Caki2 (cell line): ENCODE results near the gene MYO16. TPM values are rescaled to one million over a fixed set of nuclear protein-coding genes. Genes with fewer than 3 reads are reported as not detected.

Experiments
- DNase-seq: peaks from one replicate; pipeline ENCODE4 v3.0.0-alpha.2; 2015; ENCODE audit warnings: low read depth
- in situ Hi-C: cut with HindIII; loops from 2 replicates; pipeline ENCODE4 v1.10.0; 2016; ENCODE audit warnings: low sequenced_read_pairs, low pct_unique_long_range_greater_than_20kb, mixed read lengths
- total RNA-seq: library from RNA; depleted of rRNA; stranded (reverse); fragments of >200 nt; shearing (Covaris generic); gene quantifications from 2 replicates; pipeline ENCODE4 v1.2.3, GENCODE V29; 2014; ENCODE audit warnings: low replicate concordance

MYO16 gene
- total RNA-seq, 1 experiment from 2014 or later = 0.14 TPM

DNA sequence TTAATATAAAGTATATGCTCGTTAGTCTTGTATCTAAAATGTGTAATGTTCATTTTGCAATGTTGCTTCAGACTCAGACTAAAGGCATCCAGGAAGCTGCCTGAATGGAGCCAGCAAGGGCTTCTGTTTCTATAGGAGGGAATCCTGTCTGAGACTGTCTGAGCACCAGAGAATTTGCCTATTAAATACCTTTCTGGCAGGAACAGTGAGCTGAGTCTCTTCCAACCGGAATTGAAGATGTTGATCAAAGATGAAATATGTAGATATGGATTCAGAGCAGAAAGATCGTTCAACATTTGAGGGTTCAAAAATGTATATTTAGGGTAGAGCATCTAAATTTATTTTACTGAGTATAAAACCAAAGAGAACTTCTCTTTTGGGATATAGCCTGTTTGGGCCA is 20.9 kb downstream of the MYO16 start:
- DNase-seq = no peak
- in situ Hi-C loops = no loop called here

DNA sequence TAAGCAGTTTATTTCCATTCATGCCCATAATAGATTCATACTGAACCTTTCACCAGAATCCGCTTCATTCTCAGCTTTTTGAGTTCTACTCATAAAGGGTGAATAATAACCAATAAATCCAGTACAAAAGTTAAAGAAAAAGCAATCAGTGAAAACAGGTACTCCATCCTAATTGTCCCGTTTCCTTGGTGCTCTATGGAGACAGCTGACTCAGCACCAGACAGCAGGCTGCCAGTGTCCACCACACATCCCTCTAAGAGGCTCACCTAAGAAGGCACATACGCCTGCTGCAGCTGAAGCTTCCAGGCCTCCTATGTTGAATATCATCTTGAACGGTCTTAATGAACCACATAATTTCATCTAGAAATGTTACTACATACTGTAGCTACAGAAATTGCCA is 27.3 kb downstream of the MYO16 start:
- DNase-seq = no peak
- in situ Hi-C loops = no loop called here

DNA sequence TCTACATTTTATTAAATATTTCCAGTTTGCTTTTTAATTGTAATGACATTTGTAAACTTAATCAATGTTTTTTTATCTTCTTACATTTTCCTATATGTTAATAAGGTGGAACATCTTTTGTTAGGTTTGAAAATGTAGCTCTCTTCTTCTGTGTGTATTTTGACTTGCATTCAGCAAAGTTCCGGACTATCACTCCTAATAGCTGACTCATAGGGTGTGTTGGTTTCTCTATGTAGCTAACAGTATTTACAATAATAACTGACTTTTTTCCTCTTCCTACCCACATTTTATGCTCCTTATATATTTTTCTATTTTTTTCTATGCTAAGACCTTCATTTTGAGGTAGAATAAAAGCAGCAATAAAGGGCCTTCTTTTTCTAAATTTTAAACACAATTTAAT is 28.1 kb downstream of the MYO16 start:
- in situ Hi-C loops = no loop called here
- no peak for DNase-seq

DNA sequence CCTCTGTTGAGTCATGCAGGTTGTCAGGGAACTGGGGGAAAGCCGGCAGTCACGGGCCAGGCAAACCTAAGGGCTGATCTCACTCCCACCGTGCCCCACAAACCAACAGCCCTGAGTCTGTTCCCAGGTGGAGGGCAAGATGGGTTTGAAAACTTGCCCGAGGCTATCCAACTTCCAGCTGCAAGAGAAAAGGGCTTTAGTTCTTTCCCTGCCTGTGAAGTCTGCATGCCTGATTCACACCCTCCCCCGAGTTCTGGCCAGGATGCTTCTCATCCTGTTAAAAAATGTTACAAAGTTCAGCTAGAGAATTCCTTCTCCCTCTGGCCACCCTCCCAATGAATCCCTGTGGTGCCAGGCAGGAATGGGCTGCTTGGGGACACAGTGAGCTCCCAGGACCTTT is 33.1 kb downstream of the MYO16 start:
- in situ Hi-C loops = no loop called here
- DNase-seq = no peak

DNA sequence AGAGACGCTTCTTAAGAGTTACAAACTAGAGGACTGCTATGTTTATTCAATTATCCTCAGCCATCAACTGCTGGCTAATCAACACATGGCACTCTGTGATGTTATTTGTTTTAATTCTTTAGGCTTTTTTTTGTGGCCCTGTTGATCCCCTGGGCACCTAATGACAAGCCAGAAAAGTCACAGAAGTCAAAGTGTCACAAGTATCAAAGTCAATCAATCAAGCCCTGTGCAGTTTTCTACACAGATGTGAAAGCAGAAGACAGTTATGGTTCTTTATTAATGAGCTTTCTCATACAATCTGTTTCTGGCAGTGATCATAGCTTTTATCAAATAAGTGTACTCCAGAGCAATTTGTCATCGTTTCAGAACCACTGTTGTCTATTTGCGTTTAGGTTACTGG is 34.3 kb downstream of the MYO16 start:
- in situ Hi-C loops = no loop called here
- no peak for DNase-seq

DNA sequence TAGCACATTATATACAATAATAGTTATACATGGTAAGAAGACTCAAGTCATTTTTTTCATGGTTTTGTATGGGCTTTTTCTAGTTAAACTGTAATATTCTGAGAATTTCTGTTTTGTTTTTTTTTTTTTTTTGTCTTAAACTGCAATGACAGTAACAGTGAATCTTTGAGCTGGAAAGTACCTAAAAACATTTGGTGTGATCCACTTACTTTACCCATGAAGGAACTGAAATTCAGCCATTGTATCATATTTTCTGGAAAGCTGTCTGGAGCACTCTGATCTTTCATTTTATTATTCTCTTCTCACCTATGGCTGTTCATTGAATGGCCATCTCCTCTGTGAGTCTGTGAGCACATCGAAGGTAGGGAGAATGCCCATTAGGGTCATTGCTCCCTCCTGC is 37.8 kb downstream of the MYO16 start:
- in situ Hi-C loops = no loop called here
- DNase-seq = no peak

DNA sequence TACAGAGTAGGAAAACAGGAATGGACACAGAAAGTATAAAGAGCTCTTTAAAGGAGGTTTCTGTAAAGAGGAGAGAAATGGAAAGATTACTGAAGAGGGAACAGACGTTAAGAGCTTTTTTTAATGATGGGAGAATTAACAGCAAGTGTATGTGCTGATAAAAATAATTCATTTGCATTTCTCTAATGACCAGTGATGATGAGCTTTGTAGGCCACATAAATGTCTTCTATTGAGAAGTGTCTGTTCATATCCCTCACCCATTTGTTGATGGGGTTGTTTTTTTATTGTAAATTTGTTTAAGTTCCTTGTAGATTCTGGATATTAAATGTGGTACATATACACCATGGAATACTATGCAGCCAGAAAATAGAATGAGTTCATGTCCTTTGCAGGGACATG is 40.0 kb downstream of the MYO16 start:
- in situ Hi-C loops = no loop called here
- no peak for DNase-seq

DNA sequence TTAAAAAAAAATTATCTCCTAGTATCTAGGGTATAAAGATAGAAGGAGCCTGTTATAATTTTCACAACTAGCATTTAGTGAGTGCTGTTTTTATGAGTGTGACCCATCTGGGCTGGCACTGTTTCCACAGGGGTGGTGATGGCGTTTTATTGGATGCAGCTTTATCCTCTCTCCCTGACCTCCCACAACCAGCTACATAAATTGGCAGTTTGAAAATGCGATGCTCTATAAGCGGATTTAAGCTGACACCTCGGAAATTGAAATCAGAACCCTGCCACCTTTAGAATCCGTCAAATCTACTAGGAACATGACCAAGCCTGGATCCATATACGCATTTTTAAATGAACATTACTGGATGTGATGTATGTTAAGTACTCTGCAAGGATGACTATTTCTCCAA is 44.9 kb downstream of the MYO16 start:
- in situ Hi-C loops = no loop called here
- no peak for DNase-seq

DNA sequence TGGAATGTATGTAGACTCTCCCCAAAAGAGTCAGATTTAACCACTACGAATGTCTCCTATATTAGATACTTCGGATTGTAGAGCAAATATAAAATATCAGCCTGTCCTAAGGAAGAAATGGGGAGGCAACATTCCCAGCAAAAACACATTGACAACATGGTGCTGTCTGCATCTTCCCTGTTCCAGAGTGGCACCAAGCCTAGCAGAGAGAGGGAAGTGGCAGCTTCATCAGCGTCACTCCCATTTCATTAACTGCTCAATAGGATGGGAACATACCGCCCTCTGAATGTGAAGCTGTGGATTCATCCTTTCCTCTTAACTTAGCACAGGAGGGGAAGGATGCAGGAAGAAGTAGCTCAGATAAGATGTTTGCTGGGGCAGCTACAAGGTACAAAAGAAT is 45.4 kb downstream of the MYO16 start:
- DNase-seq = no peak
- in situ Hi-C loops = no loop called here

DNA sequence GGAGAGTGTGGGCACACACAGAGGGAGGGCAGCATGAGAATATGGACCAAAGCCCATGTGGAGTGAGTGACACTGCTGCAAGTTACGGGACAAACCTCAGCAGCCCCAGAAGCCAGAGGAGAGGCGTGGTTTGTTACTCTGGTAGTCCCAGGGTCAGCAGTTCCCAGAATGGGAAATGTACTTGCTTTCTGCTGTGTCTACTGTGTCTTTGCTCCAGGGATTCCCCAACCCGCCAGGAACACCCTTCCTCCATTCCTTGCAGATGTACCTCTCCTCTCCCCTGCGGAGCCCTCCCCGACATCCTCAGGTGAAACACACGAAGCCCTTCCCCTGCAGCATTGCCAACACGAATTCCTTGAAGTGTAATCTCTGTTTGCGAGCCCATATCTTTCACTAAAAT is 47.2 kb downstream of the MYO16 start:
- in situ Hi-C loops = no loop called here
- DNase-seq = no peak

DNA sequence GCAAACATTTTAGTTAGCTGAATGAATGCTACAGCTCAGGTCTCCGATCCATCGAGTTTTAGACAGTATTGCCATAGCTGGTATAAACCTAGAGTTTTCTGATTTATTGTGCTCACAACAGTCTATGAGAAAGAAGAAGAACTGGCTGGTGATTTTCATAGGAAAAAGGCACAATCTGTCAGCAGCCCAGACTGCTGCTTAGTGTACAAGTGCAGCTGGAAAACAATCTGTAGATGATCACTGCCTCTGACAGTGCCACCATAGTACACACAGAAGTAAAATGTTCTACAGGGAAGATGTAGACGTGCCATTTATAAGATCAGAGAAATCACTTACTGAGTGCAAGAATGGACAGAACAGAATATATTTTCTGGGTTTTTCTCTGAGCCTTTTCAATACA is 48.4 kb downstream of the MYO16 start:
- DNase-seq = no peak
- in situ Hi-C loops = no loop called here

DNA sequence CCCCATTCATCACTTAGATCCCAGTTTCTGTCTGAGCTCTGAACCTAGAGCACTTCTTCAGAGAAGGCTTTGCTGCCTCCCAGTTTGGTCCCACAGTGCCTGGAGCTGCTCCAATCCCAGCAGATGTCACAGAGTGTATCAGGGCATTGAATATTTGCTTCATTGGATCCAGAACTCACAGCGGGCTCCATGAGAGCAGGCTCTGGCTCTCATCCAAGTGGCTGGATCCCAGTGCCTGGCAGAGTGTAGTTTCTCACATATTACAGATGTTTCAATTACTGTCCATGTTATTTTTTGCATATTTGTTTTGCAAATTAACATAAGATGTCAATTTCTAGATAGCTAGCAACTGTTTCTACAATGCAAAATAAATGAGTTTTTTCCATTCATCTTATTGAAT is 50.6 kb downstream of the MYO16 start:
- no peak for DNase-seq
- in situ Hi-C loops = no loop called here

DNA sequence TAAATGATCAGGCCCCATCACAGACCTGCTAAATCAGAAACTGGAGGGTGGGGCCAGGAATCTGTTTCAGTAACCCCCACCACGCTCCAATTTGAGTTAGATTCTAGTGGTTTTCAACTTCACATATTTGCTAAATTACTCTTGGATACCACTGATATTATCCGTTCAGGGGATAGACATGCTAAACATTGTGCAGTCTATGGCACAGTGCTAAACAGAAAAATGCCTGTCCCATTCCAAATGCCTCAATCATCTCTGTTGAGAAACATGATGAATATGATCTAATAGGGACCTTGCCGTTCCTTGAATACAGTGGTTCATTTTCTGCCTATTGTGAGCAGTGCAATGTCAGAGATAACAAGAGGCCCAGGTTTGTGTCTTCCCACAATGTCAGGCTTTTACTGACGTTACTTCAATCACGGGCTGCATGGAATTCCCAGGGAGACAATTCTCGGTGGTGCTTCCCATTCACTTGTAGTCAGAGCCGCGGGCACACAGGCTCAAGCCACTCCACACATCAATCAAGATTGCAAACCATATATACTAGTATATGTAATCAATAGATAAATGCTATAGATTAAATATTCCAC is 52.7 kb downstream of the MYO16 start:
- in situ Hi-C loops = no loop called here
- DNase-seq = no peak

DNA sequence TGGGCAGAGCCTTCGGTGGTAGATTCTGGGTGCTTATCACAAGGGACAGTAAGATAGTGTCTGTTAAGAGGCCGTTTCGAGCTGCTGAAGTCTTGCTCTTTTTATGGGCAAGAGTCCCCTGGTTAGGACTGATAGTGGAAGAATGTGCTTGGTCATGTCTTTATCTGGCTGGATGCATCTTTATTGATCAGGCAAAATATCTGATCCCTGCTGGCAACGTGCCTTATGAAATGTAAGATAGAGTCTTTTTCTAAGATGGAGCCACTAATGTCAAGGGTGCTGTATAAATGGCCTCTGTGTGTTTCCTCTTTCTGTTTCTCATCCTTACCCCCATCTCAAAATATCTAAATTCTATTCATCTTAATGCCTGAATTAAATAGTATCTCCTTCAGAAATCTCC is 53.3 kb downstream of the MYO16 start:
- DNase-seq = no peak

DNA sequence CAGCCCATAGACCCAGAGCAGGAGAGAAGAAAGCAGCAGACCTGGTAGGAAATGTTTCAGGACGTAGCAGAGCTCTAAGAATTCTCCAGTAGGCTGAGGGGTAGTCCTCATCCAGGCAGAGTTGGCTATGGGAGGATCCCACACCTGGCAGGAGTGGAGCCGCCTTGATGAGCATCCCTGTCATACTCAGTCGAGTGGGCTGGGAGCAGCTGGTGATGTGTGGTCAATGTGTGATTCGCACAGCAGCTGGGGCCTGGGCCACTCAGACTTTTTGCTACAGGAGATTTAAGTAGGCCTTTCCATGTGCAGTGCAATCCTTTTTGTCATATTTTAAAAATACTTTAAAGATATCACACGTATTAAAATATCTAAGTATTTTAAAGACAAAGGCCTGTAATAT is 56.6 kb downstream of the MYO16 start:
- no peak for DNase-seq
- in situ Hi-C loops = no loop called here

More for the DNA sequence above, 53.3 kb downstream of the MYO16 start:
- in situ Hi-C loops = no loop called here

DNA sequence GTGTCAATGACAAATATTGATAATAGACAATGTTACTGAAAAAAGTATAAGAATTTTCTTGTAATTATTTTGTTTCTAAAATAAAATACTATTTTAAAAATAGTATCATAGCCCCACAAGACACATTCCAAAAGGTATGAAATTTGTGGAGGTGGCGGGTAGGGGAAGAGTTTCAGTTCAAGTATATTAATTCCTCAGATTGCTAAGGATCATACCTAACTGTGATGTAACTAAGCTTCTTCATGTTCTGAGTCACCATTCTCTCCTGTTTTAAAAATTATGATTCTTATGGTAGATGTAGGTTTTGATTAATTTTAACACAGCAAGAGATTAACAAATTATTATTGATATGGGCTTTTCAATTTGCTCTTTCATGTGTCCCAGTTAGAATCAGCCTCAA is 61.3 kb downstream of the MYO16 start:
- no peak for DNase-seq
- in situ Hi-C loops = no loop called here

DNA sequence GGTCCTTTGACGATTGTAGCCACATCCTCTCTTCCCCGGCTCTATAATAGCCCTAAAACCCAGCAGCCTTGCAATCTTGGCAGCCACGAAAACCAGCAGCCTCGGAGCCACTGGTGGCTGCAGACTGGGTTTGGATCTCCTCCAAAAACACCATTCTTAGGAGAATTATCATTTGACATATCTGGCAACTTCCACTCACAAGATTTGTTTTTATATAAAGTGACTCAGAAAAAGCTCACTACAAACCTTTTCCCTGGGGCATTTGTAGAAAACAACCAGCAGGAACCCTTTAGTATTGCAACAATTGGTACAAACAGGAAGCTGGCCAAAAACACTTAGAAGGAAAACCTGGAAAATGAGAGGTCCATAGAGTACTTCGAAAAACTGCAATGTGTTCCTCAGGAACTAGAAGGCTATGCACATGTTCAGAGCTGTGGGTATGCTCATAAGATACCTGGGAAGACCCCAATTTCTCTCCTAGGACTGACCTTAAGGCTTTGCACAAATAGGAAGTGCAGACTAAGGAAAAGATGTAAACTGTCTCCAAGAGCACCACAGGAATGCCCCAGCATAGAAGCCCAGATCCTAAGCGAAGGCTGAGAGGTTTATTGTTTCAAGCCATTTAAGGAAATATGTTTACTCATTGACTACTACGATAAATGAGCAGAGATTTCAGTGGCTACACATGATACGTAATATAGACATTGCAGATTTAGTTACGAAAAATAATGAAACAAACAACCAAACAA is 71.2 kb downstream of the MYO16 start:
- DNase-seq = peak; percentile 47
- in situ Hi-C loops = no loop called here

DNA sequence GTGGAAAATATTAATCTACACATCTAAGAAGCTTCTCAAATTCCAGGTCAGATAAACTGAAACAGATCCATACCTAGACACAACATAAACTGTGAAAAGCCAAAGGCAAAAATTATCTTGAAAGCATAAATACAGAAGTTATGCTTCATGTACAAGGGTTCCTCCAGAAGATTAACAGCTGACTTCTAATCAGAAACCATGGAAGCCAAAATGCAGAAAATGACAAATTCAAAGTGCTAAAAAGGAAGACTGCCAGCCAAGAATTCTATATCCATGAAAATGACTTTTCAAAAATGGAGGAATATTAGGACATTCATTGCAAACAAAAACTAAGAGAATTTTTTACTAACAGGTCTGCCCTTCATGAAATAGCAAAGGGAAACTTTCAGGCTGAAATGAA is 72.8 kb downstream of the MYO16 start:
- in situ Hi-C loops = no loop called here
- no peak for DNase-seq

DNA sequence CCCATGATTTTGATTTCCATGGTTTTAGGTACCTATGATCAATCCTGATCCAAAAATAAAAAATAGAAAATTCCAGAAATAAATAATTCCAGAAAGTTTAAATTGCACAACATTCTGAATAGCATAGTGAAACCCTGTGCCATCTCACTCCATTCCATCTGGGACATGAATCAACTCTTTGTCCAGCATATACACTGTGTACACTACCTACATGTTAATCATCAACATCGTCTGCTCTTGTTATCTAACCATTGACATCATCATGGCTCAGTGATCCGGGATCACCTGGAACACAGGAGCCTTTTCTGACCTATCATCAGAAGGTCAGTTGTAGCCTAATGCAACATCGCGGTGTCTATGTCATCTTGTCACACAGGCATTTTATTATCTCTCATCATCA is 75.6 kb downstream of the MYO16 start:
- in situ Hi-C loops = no loop called here
- DNase-seq = peak; percentile 41

DNA sequence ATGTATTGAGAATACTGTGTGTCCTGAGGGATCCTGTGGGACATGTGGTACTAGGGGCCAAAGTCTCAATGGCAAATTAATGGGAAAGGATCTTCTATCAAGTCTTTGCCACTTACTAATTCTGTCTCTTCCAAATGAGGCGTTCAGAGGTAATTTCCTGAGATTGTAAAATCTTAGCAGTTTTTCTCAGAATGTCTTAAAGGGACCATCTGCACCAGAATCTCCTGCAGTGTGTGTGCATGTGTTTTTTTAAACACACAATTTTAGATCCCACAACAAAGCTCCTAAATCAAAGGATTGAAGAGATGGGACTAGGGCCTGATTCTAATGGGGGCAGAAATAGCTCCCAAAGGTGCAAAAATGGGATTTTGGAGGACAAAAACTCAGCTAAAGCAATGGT is 78.2 kb downstream of the MYO16 start:
- no peak for DNase-seq
- in situ Hi-C loops = no loop called here
